GM19467 (cell line): Measurements from ENCODE around the gene RAMP1.
"Not testable (repeated sequence)": the region's sequence is repeated elsewhere in the genome, so short reads cannot be mapped to it uniquely, and the experiment has no call there.

Source experiments
- ATAC-seq: cut with Tn5 transposase; IDR thresholded peaks from one replicate; pipeline ENCODE4 v1.9.1; 2021; ENCODE audit warnings: mild to moderate bottlenecking, moderate library complexity; ENCODE audit not compliant: unreplicated experiment

Gene RAMP1

GRCh38 chr2:237859533-237860272 lies at the start of gene RAMP1:
RAMP1 (plus strand) TSS chr2:237859623; CDS start chr2:237859676, 53 bp downstream.
- ATAC-seq: no peak

GRCh38 chr2:237815637-237816036 lies 43.8 kb upstream of the RAMP1 start:
- ATAC-seq: no peak

- no peak for ATAC-seq
These were observed 42.9 kb upstream of the RAMP1 start for GRCh38 chr2:237816531-237816930.

DNA sequence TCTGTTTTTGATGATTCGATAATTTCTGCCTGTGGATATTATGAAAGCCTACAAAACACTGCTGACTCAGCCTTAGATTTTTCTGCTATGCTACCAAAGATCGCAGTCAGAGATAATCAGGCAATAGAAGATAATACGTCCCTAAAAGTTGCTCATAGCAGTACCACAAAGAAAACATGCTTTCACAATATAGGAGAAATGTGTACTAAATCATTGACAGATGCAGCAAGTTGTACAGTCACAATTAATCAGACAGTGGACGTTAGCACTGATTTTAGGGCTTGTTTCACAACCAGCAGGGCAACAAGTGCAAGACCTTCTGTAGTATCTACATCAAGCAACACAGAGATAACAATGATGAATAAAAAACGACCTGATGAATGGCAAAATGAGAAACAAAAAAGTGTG lies 41.4 kb upstream of the RAMP1 start:
- ATAC-seq: no peak

GRCh38 chr2:237819231-237819630 lies 40.2 kb upstream of the RAMP1 start:
- no peak for ATAC-seq

DNA sequence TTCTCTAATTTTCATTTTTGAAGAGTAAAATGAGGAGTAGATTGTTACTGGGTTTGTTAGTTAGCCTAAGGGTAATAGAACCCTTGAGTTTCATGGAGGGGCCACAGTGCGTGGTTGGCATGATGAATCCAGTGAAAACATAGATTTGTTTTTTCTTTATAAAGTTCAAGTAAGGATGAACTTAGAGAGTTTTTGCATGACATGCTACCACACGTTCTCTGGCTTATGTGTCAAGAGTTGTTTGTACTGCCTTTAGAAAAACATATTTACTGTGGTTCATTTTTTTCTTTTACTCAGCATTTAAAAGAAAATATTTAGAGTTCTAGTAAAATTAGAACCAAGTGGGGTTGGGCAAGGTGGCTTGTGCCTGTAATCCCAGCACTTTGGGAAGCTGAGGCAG lies 39.0 kb upstream of the RAMP1 start:
- no peak for ATAC-seq

GRCh38 chr2:237823544-237823943 lies 35.9 kb upstream of the RAMP1 start:
- no peak for ATAC-seq

DNA sequence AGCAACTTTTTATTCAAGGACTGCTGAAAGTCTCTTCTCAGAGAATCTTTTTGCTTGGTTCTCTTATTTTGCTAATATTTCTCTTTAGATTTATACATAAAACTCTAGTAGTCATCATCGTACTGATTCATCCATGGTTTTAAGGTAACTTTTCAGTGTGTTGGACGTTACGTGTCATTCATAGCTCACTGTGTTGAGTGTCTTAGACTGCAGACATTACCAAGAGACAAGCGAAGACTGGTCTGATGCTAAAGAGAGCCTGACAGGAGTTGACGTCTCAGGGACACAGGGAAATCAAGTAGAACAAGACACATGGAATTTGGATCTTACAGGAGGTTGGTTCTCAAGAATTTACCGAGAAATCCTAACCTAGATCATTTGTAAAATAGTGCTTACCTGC lies 35.3 kb upstream of the RAMP1 start:
- no peak for ATAC-seq

DNA sequence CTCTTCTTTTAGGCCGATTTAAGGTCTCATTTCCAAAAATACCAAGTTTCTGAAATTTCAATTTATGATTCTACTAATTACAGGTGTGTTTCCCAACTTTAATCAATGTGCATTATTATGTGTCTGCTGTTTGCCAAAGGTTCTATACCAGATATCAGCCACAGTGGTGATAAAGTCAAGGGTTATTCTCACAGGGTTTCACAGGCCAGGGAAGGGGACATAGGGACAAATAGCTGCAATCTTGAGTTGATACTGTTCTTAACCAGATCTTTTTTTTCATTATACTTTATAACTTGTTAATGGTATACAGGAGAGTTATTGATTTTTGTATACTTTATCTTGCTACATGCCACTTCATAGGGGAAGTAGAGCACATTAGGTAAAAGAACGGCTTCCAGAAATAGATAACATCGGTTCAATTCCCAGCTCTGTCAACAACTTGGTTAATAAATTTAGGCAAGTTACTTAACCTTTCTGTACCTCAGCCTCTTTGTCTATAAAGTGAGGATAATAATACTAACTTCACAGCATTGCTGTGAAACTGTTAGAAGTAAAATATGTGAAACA lies 31.9 kb upstream of the RAMP1 start:
- no peak for ATAC-seq

DNA sequence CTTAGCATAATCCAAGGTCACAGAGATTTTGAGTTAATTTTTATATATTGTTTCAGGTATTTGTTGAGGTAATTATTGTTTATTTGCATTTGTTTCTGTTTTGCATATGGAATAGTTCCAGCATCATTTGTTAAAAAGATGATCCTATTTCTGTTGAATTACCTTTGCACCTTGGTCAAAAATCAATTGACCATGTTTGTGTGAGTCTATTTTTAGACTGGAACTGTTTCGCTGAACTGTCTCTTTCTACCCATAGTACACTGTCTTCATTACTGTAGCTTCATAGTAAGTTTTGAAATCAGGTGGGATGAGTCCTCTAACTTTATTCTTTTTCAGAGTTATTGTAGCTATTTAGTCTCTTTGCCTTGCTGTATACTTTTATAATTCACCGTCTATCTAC lies 28.9 kb upstream of the RAMP1 start:
- ATAC-seq: no peak

DNA sequence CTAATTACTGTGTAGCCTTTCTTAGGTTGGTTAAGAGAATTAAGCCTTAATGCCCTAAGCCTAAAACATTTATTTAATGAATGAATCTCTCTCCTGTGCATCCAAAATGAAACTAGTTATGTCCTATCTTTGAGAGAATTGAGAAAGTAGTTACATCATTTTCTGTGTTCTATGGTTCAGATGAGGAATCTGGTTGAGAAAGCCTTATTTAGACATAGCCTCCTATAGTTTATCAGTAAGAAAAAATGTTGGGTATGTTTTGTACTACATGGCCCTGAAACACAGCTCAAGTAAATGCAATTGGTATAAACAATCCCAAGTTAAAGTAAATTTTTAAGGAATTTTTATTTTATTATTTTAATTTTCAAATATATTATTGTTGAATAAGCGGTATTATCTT lies 25.9 kb upstream of the RAMP1 start:
- no peak for ATAC-seq

DNA sequence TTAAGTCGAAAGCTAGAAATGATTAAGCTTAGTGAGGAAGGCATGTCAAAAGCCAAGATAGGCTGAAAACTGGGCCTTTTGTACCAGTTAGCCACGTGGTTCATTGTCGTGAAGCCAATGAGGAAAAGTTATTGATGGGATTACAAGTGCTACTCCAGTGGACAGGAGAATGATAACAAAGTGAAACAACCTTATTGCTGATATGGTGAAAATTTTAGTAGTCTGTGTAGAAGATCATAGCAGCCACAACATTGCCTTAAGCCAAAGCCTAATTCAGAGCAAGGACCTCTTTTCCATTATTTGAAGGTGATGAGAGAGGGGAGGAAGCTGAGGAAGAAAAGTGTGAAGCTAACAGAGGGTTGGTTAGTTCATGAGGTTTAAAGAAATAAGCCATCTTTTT lies 24.1 kb upstream of the RAMP1 start:
- no peak for ATAC-seq

- no peak for ATAC-seq
These were observed 18.4 kb upstream of the RAMP1 start for GRCh38 chr2:237841051-237841450.

GRCh38 chr2:237848940-237849339 lies 10.5 kb upstream of the RAMP1 start:
- ATAC-seq: not testable (repeated sequence)

DNA sequence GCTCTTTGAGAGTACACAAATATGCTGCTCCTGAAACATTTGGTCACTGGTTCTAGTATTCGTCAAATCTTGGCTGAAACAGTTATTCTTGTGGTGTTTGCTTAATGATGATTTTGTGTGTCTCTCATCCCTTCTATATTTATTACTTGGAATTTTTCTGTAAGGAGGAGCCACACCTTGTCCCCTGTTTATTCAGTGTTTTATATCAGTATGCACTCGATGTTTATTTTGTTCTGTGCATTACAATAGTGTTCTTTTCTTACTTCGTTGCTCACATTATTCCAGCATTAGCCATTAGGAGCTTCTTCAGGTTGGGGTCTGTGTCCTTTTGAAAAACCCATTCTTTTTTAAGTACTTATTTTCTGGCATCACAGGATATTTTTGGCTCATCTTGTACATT lies 5.1 kb upstream of the RAMP1 start:
- no peak for ATAC-seq

- ATAC-seq: no peak
These were observed 1.6 kb upstream of the RAMP1 start for GRCh38 chr2:237857791-237858190.

GRCh38 chr2:237858294-237859081 lies 935 bp upstream of the RAMP1 start:
- no peak for ATAC-seq

DNA sequence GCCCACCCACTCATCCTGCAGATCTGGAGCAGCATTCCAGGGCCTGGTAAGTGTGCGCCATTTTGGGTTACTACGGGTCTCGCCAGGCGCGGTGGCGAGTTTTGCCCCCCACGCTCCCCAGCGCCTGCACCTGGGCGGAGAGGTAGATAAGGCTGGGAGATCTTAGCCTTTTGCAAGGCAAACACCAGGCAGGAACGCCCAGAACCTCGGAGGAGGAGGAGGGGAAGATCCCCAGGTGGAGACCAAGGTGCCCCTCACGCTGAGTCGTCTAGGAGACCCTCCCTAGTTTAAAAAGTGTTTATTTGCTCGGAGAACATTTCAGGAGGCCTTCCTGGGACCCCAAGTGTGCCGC lies 365 bp upstream of the RAMP1 start:
- ATAC-seq: no peak

- ATAC-seq: no peak
These were observed 981 bp downstream of the RAMP1 start for GRCh38 chr2:237860273-237860935.

DNA sequence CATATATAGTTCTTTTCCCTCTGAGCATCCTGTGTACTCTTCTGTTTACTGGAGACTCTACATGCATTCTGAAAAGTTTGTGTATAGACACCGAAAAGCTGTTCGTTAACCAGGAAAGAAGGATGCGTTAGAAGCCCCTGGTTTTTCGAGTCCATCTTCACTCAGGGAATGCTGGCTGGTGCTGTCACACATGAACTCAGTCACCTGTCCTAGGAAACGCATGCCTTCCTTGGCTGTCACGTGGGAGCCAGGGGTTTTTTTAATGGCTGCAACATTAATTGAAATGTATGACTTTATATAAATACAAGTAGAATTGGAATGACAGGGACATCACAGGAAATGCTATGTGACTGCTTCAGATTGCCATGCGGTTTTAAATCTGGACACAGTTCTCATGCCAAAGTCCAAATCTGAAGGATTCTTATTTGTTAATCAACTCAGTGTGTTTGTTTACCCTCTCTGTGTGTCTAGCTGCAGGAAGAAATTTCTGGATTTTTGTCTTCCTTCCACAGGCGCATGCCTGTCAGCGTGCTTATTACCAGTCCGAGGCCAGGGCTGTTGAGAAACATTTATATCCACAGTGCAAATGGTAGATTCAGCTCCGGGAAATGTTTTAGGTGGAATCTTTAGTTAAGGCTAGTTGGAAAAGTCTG lies 2.6 kb downstream of the RAMP1 start:
- no peak for ATAC-seq

GRCh38 chr2:237862528-237862895 lies 3.1 kb downstream of the RAMP1 start:
- no peak for ATAC-seq
